Ovary (tissue), 9 donors: Measurements from ENCODE around the gene EYA4. TPM values are rescaled to one million over a fixed set of nuclear protein-coding genes. Genes with fewer than 3 reads are reported as not detected.

ENCODE experiments used
- DNase-seq, 5 donors: peaks; one replicate each; pipeline ENCODE4 v3.0.0-alpha.2; 2019 to 2020
- H3K27ac ChIP-seq, 2 donors: fragments of 200-600 bp; one replicate each; pipeline versions ENCODE4 v1.5.1 to v1.8.0; 2019 to 2022
- H3K27me3 ChIP-seq: fragments of 200-600 bp; one replicate; pipeline ENCODE4 v1.8.0; 2022
- H3K36me3 ChIP-seq: fragments of 200-600 bp; sonication (generic); one replicate; pipeline ENCODE4 v1.5.1; 2019
- H3K4me1 ChIP-seq: one replicate; pipeline ENCODE4 v1.8.1; 2013; ENCODE audit warnings: mild to moderate bottlenecking, moderate library complexity; ENCODE audit not compliant: insufficient read depth
- H3K4me3 ChIP-seq: fragments of 200-600 bp; sonication (generic); one replicate; pipeline ENCODE4 v1.5.1; 2017
- H3K9me3 ChIP-seq, 2 donors: fragments of 200-600 bp in 1 of 2; sonication (generic) in 1 of 2; one replicate each; pipeline versions ENCODE4 v1.5.1 to v1.8.1; 2013 to 2019; ENCODE audit warnings: mild to moderate bottlenecking in 1 of 2, moderate library complexity in 1 of 2
- EP300 ChIP-seq: sonication (generic); formaldehyde crosslinking; IDR thresholded peaks from one replicate; pipeline ENCODE4 v1.6.1; 2017; ENCODE audit warnings: antibody characterized with exemption
- POLR2A ChIP-seq: fragments of 450-650 bp; IDR thresholded peaks from one replicate; pipeline ENCODE4 v1.6.1; 2017; ENCODE audit warnings: antibody characterized with exemption, mild to moderate bottlenecking, moderate library complexity
- WGBS, 3 donors: extraction: QIAGEN DNeasy Blood & Tissue Kit in 1 of 3; methylation state at CpG; one replicate each; pipeline versions ENCODE4 v1.1.5 to v1.1.7; 2013 to 2017; 5-methylcytosine and 5-hydroxymethylcytosine counted together
- intact Hi-C, 4 donors: fragments of 100-400 bp; cut with DNase I; formaldehyde crosslinking; loops; one replicate each; pipeline versions ENCODE4 v1.11.0 to v1.15.1; 2022 to 2023
- polyA plus RNA-seq, 2 donors: library from polyadenylated mRNA; stranded (reverse); fragments of 200-250 nt in 1 of 2; fragments of 350-450 nt in 1 of 2; fragmentation: Illumina TruSeq in 1 of 2; extraction: RNeasy Lipid Tissue Mini Kit (QIAGEN cat#74804) in 1 of 2; gene quantifications; one replicate each; pipeline ENCODE4 v1.2.3, GENCODE V29; 2013 to 2014
- total RNA-seq, 7 donors: library from RNA; depleted of rRNA in 2 of 7; stranded (reverse); fragments of >200 nt in 2 of 7; fragmentation: NEBNext Ultra II Directional in 3 of 7; extraction: Animal tissue kit (Norgen Biotek cat#: 25700) in 3 of 7; gene quantifications; one replicate each; pipeline versions ENCODE4 v1.1.0 to v1.2.4, GENCODE V29; 2016 to 2023
- TF ChIP-seq, protein P1 (sequence below), 3 donors: fragments of 450-650 bp in 2 of 3; fragments of 200-600 bp in 1 of 3; IDR thresholded peaks; one replicate each; pipeline versions ENCODE4 v1.5.1 to v1.8.0; 2016 to 2022; ENCODE audit warnings: antibody characterized with exemption in 3 of 3, mild to moderate bottlenecking in 1 of 3
- donor health status: DM: no; HTN: no; CAD: no; lungs with moderate emphysema.
- donor health status: DM: no; HTN: no; CAD: no.
- donor health status: Bipolar disorder and iron deficiency.
- donor health status: DM: yes; HTN: yes; CAD: no.
- donor health status: DM: no; HTN: no; CAD: no.
- donor health status: DM: yes; HTN: yes; CAD: no.

Gene EYA4
- total and polyA plus RNA-seq, 9 donors, result 0.08 to 17.8 (median 2.0) TPM

DNA sequence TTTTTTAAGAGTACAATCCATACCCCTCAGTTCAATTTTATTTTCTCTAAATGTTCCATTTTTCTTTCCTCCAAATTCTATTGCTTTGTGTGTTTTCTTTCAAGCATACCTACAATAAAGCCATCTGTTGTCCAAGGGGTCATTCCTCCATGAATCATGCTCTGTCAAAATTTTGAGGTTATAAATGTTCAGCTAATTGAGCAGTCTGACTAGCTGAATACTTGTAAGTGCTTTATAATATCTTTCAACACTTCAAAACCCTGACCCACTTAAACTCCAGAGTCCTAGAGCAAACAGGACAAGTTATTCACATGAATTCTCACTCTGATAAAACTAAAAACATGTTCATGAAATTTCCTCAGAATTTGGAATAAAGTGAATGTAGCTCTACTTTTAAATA lies 33.4 kb upstream of the EYA4 start:
- H3K4me3 ChIP-seq, result no peak overlapping the region
- intact Hi-C loops, result no loop called here
- H3K27me3 ChIP-seq, result no peaks in the 10 kb centered on the region
- no peak for DNase-seq
- no peaks in the 10 kb centered on the region for H3K36me3 ChIP-seq
- H3K9me3 ChIP-seq, result no peaks in the 10 kb centered on the region
- TF ChIP-seq, protein P1, sequence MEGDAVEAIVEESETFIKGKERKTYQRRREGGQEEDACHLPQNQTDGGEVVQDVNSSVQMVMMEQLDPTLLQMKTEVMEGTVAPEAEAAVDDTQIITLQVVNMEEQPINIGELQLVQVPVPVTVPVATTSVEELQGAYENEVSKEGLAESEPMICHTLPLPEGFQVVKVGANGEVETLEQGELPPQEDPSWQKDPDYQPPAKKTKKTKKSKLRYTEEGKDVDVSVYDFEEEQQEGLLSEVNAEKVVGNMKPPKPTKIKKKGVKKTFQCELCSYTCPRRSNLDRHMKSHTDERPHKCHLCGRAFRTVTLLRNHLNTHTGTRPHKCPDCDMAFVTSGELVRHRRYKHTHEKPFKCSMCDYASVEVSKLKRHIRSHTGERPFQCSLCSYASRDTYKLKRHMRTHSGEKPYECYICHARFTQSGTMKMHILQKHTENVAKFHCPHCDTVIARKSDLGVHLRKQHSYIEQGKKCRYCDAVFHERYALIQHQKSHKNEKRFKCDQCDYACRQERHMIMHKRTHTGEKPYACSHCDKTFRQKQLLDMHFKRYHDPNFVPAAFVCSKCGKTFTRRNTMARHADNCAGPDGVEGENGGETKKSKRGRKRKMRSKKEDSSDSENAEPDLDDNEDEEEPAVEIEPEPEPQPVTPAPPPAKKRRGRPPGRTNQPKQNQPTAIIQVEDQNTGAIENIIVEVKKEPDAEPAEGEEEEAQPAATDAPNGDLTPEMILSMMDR (IDR thresholded peaks at IDR 0.05), result no peak
- TF ChIP-seq POLR2A (no peak), EP300 (no peak)
- no peak overlapping the region for H3K27ac ChIP-seq
- H3K4me1 ChIP-seq, result no peaks in the 10 kb centered on the region

DNA sequence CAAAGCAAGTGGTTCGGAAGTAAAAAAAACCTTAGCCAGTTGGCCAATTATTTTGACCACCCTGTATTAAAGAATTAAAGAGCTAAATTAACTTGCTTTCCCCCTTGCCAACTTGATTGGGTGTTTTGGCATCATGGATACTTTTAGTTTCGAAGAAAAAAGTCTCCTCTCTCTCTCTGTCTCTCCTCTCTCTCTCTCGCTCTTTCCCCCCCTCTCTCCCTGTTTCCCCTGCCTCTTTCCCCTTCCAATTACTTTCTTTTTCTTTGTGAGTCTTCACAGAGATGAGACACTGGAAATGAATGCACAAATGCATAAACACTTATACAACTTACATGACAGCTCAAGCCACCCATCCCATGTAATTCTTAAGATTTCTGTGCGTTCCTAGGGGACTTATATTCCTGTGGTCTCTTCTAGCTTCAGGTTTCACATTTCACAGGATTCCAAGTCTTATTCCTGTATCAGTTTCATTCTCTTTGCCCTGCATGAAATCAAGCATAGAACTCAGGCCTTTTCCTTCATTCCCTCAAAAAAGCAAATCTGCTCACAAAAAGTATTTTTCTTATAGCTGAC lies 32.9 kb upstream of the EYA4 start:
- no peak for DNase-seq
- H3K4me3 ChIP-seq, result no peak overlapping the region
- H3K27ac ChIP-seq, result no peak overlapping the region
- intact Hi-C loops, result no loop called here
- no peaks in the 10 kb centered on the region for H3K27me3 ChIP-seq
- H3K4me1 ChIP-seq, result no peaks in the 10 kb centered on the region
- WGBS, 3 donors, result 78 to 81% (median 79%) methylated on average over 4 of the region's 4 CpGs
- H3K36me3 ChIP-seq, result no peaks in the 10 kb centered on the region
- no peaks in the 10 kb centered on the region for H3K9me3 ChIP-seq
- TF ChIP-seq, protein P1 (IDR thresholded peaks at IDR 0.05), result no peak
- TF ChIP-seq POLR2A, result no peak
- no peak for TF ChIP-seq EP300

DNA sequence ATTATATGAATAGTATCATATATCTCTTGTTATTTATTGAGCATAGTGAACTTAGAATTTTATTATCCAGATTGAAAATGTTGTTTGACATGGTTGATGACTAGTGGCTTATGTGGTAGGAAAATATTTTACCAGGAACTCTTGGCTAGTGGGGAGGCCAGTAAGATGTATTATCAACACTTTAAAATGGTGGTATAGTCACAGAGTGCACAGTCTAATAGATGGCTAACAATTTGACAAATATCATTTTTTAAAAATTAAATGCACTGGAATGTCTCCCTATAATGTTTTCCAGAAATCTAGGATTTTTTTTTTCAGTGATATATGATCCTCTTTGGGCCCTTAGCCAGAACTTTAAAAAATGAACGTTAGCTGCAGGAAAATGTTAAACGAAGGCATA lies 26.9 kb upstream of the EYA4 start:
- Histone ChIP-seq H3K4me1 (no peaks in the 10 kb centered on the region), H3K36me3 (no peaks in the 10 kb centered on the region), H3K27me3 (no peaks in the 10 kb centered on the region), H3K27ac (no peak overlapping the region), H3K9me3 (no peaks in the 10 kb centered on the region), H3K4me3 (no peak overlapping the region)
- 4 to 7% (median 5%) methylated on average over 2 of the region's 2 CpGs for WGBS, 3 donors
- no peak for DNase-seq
- no peak for TF ChIP-seq EP300
- TF ChIP-seq POLR2A, result no peak
- TF ChIP-seq, protein P1 (IDR thresholded peaks at IDR 0.05), result no peak
- intact Hi-C loops, result no loop called here

DNA sequence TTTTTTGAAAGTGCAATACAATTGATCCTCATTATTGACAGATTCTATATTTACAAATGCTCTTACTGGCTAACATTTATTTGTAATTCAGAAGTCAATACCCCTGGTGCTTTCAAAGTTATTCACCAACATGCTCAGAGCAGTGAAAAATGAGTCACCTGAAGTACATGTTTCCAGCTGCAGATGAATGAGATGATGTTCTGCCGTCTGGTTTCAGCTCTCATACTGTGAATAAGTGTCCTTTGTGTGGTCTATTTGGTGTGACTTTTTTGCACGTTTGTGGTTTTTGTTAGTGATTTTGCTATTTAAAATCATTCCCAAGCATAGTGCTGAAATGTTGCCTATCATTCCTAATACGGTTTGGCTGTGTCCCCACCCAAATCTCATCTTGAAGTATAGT lies 22.3 kb upstream of the EYA4 start:
- no peaks in the 10 kb centered on the region for H3K36me3 ChIP-seq
- H3K9me3 ChIP-seq, result no peaks in the 10 kb centered on the region
- no peaks in the 10 kb centered on the region for H3K27me3 ChIP-seq
- DNase-seq, result no peak
- no peak overlapping the region for H3K27ac ChIP-seq
- no peak overlapping the region for H3K4me3 ChIP-seq
- TF ChIP-seq, protein P1 (IDR thresholded peaks at IDR 0.05), result no peak
- TF ChIP-seq POLR2A (no peak), EP300 (no peak)
- no peaks in the 10 kb centered on the region for H3K4me1 ChIP-seq
- intact Hi-C loops, result no loop called here
- 55 to 84% (median 83%) methylated on average over 3 of the region's 3 CpGs for WGBS, 3 donors
